OCI-M1 (cell line): Measurements from ENCODE around the gene CAPN7.

ENCODE experiments used
- DNase-seq: peaks from one replicate; lab custom pipeline; 2025; lab: John Stamatoyannopoulos, UW

Gene CAPN7

DNA sequence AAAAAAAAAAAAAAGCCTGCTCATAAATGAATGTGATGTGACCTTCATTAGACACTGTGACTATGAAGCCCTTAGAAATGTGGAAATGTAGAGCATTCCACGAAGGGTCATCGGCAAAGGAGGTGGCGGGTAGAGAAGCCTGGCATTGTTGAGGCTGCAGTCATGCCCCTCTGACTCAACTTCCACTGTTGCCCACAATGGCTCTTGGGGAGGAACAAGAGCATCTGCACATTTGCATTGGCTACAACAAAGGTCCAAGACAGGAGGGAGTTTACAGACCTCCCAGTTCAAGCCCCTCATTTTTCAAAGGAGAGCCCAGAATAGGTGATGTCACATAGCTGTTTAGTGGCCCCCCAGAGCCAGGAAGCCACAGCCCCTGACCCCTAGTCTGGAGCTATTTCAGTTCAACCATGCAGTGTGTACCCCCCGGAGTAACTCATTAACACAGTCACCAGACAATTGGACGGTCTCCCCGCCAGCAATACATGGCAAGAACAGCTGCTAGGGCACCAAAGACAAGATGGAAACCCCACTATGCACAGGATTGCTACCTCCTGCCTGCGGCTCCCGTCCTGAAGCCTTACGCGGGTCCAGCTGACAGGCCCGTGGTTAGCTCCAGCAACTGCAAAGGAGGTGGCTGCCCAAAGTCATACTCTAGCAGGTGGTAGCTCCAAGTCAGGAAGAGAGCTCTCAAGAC is 70.1 kb downstream of the CAPN7 start:
- no peak for DNase-seq

DNA sequence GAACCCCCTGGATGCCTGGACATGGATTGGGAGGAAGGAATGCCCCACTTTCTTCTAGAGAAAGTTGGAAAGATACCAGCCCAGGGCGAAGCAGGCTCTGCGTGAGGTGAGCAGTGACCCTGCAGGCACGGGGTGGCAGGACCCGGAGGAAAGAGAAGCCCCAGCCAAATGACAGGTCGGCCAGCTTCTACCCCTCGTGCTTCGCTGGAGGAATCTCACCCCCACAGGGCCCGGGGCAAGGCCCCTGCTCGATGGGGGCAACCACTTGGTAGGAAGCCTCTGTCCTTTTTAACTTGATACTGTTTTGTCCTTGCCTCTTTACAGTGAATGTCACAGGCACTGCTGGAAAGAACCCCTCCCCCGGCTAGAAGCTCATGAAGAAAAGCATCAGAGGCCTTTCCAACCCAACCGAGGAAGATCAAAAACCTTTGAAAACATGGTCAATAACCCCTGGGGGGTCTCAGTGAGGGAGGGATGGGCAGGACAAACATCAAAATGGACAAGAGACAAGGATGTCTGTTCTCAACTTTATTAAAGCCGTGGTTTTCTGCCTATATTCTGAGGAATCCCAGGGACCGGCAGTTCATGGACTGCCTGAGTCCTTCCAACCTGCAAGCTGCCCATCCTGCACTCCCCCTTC is 71.9 kb downstream of the CAPN7 start:
- DNase-seq = no peak

DNA sequence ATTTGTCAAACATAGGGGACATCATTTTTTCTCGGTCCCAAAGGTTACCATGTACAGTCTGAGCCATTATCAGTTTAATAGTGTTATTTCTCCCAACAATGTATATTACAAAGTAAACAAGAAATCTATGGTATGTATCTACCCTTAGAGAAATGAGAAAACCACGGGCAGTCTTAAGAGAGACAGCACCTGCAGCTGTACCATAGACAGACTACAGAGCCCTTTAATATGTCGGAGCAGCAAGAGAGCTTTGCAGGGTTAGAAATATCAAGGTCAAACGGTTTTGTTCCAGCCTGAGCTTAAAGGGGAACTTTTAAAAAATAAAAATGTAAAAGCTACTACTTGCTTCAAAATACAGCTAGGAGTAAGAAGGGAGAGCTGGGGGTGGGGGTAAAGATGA is 73.2 kb downstream of the CAPN7 start:
- no peak for DNase-seq

DNA sequence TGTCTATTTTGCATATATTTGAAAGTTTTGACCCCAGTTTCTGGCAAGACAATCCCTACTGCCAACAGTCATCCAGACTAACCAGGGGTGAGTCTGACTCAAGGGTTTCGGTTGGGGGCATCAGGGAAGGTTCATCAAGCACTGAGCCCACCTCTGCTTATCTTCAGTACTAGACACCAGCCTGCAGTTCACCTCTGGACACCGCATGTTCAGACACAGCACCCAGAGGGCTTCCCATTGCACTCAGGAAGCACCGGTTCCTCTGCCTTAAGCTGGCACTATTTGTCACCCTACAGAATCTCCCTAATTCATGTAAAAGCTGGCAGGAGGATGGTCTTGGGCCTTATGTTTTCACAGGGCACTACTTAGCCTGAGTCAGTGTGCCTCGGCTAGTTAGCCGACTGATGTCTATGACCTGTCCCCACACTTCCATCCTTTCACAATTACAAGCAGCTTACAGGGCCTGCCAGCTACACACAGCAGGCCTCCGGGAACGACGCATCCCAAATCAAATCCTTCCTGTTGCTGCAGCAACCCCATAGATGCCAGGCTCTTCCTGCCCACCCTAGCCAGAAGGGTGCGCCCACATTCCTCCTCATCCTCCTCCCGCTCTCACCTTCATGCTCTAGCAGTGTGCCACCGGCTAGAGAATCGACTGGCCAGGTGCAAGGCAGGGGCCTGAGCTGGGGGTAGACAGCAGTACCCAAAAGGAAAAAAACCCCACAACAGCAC is 73.8 kb downstream of the CAPN7 start:
- no peak for DNase-seq

DNA sequence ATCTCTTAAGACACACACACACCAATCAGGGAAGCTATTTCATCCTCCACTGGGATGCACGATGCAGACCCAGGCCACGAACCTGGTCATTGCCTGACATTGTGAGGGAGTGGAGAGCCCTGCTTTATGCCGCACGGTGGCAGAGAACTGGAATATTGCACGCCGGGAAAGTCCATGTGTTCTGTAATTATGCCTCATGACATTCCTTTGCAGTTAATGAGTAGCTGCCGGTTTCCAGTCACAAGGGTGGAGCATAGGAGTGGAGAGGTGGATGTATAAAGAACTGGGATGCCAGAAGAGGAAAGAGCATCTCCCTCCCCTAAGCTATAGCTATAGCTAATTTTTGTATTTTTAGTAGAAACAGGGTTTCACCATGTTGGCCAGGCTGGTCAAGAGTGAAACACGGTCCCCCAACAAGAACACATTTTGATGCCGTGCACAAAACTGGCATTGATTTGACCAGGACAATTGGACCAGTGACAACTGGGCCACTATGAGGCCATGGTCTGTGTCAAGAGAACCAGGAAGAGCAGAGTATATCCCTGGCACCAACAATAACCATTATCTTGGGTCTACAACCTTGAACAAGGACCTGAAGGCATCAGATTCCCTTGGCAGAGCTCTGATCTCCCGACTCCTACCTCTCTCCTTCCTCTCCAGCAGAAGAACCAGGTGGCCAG is 74.9 kb downstream of the CAPN7 start:
- no peak for DNase-seq

- DNase-seq = no peak
Measured at GRCh38 chr3:15281817-15282216, 75.8 kb downstream of the CAPN7 start.

GRCh38 chr3:15283702-15284101 is 77.7 kb downstream of the CAPN7 start:
- no peak for DNase-seq

- DNase-seq = no peak
Measured at GRCh38 chr3:15284121-15284889, 78.3 kb downstream of the CAPN7 start.

GRCh38 chr3:15286022-15286421 is 80.0 kb downstream of the CAPN7 start:
- no peak for DNase-seq

DNA sequence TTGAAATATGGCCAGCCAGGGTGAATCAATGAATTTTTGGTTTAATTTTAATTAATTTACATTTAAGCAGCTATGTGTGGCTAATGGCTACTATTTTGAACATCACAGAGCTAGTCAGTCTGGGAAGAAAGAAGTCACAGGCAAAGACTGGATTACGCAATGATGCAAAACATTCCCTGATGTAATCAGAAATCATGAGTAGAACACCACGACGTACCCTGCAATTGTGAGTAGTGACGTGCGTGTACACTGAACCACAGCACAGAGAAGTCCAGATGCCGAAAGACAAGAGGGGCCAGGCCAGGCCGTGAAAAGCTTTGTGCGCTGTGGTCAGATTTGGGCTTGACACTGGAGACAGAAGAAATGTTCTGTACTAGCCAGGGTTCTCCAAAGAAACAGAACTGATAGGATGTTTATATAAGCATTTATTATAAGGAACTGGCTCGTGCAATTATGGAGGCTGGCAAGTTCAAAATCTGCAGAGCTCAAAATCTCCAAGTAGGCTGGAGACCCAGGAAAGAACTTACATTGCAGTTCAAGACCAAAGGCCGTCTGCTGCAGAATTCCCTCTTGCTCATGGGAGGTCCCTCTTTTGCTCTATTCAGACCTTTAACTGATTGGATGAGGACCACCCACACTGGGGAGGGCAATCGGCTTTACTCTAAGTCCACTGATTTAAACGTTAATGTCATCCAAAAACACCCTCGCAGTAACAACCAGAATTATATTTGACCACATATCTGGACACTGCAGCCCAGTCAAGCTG is 81.7 kb downstream of the CAPN7 start:
- peak; percentile 88 for DNase-seq

DNA sequence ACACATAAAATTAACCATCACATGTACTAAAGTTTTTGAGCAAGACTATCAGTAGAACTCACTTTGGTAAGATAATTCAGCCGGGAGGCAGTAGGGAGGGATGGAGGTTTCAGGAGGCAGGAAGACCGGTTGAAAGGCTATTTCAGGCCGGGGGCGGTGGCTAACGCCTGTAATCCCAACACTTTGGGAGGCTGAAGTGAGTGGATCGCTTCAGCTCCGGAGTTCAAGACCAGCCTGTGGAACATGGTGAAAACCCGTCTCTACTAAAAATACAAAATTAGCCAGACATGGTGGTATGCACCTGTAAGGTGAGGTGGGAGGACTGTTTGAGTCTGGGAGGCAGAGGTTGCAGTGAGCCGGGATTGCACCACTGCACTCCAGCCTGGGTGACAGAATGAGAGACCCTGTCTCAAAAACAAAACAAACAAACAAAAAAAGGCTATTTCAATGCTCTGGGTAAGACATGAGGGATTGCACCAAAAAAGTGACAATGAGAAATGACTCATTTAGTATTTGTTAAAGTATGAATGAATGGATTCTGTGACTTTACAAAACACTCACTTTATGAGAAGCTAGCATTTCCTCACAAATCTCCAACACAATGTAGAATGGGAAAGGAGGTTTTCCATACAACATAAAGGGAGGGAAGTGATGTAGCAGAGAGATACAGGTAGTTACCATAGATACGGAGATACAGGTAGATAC is 82.4 kb downstream of the CAPN7 start:
- DNase-seq = no peak

GRCh38 chr3:15289661-15290060 is 83.6 kb downstream of the CAPN7 start:
- DNase-seq = no peak

GRCh38 chr3:15290736-15291135 is 84.7 kb downstream of the CAPN7 start:
- peak; percentile 6 for DNase-seq

DNA sequence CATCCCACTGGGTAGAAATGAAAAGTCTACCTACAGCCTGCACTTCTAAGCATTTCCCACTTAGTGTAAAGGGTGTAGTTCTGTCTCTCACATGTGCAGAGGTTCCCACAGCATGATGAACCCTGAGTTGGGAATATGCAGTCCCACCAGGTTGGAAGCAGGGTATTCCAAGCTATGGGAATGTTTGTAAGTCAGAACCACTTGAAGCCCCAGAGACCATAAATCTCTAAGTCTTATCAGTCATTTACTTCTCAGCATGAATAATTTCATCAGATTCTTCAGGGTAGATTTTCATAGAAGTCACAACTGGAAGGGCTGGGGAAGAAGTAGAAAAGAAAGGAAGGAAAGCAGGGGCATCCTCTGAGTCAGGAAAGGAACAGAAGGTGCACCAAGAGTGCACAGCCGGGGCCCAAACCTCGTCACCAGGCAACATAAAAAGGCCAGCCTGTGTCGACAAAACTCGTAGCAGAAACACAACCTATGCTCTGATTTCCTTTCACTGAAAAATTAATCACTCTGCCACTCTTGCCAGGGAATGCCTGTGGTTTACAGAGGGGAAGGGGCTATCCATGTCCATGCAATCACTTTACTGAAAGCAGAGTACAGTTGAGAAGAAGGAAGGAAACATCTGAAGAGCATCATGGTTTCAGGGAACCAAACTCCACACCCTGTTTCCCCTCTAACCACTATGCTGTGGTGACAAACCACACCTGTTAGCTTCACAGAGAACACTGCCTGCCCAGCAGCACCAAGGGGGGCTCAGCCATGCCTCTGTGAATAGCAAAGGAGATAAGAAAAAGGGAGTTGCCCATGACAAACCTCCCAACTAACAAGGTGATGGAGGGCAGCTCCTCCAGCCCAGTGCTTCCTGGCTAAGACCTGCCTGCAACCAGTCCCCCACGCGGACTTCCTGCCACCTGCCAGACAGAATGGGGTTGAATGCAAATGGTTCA is 85.8 kb downstream of the CAPN7 start:
- peak; percentile 26 for DNase-seq

GRCh38 chr3:15292765-15293522 is 86.9 kb downstream of the CAPN7 start:
- DNase-seq = peak; percentile 51

GRCh38 chr3:15294929-15295328 is 88.9 kb downstream of the CAPN7 start:
- DNase-seq = no peak

GRCh38 chr3:15295506-15295905 is 89.5 kb downstream of the CAPN7 start:
- no peak for DNase-seq

DNA sequence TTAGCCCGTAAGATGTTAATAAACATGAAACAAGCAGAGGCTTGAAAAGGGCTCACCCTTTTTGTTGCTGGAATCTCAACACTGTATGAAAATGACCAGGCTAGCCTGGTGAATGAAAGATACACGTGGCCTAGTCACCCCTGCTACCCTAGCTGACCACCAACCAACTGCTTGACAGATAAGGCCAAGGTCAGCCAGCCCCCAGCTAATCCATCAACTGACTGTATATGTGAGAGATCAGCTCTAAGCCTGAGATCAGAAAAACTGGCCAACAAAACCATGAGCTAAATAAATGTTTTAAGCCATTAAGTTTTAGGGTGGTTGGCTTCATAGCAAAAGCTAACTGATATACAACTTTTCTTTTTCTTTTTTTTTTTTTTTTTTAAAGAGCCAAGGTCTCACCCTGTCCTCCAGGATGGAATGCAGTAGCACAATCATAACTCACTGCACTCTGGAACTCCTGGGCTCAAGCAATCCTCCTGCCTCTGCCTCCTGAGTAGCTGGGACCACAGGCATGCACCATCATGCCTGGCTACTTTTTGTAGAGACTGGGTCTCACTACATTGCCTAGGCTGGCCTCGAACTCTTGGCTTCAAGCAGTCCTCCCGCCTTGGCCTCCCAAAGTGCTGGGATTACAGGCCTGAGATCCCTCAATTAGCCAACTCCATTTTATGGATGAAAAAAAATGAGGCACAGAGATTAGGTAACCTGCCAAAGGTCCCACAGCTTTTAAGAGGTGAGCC is 91.7 kb downstream of the CAPN7 start:
- peak; percentile 85 for DNase-seq
